Suprapubic skin (tissue), 4 donors: ENCODE data around the gene HTR3C. TPM values are rescaled to one million over a fixed set of nuclear protein-coding genes. Genes with fewer than 3 reads are reported as not detected.
"Not testable (repeated sequence)": the region's sequence is repeated elsewhere in the genome, so short reads cannot be mapped to it uniquely, and the experiment has no call there.

Experiments
- DNase-seq, 2 donors: peaks; one replicate each; pipeline ENCODE4 v3.0.0-alpha.2; 2019; ENCODE audit warnings: low spot score in 2 of 2
- H3K27ac ChIP-seq: fragments of 200-600 bp; sonication (generic); one replicate; pipeline ENCODE4 v1.5.1; 2019
- H3K27me3 ChIP-seq: fragments of 200-600 bp; sonication (generic); one replicate; pipeline ENCODE4 v1.5.1; 2019
- H3K36me3 ChIP-seq: fragments of 200-600 bp; sonication (generic); one replicate; pipeline ENCODE4 v1.5.1; 2019
- H3K4me1 ChIP-seq: fragments of 200-600 bp; sonication (generic); one replicate; pipeline ENCODE4 v1.5.1; 2019
- H3K4me3 ChIP-seq: fragments of 200-600 bp; sonication (generic); one replicate; pipeline ENCODE4 v1.5.1; 2019; ENCODE audit warnings: mild to moderate bottlenecking
- H3K9me3 ChIP-seq: fragments of 200-600 bp; sonication (generic); one replicate; pipeline ENCODE4 v1.5.1; 2019
- CTCF ChIP-seq, 2 donors: fragments of 200-600 bp in 1 of 2; fragments of 450-650 bp in 1 of 2; sonication (generic) in 1 of 2; IDR thresholded peaks; one replicate each; pipeline ENCODE4 v1.5.1; 2016 to 2019; ENCODE audit warnings: antibody characterized with exemption in 2 of 2, mild to moderate bottlenecking in 1 of 2, moderate library complexity in 1 of 2
- EP300 ChIP-seq: sonication (generic); formaldehyde crosslinking; IDR thresholded peaks from one replicate; pipeline ENCODE4 v1.6.1; 2017; ENCODE audit warnings: antibody characterized with exemption
- POLR2A ChIP-seq, 2 donors: fragments of 450-650 bp; IDR thresholded peaks; one replicate each; pipeline ENCODE4 v1.6.1; 2017; ENCODE audit warnings: antibody characterized with exemption in 2 of 2, mild to moderate bottlenecking in 2 of 2, moderate library complexity in 2 of 2
- POLR2AphosphoS5 ChIP-seq, 3 donors: sonication (generic); formaldehyde crosslinking; IDR thresholded peaks; one replicate each; pipeline ENCODE4 v1.6.1; 2017; ENCODE audit warnings: antibody characterized with exemption in 3 of 3
- WGBS: methylation state at CpG from one replicate; pipeline ENCODE4 v1.1.5; 2018; 5-methylcytosine and 5-hydroxymethylcytosine counted together
- total RNA-seq, 4 donors: library from RNA; depleted of rRNA; stranded (reverse); fragments of >200 nt; gene quantifications; one replicate each; pipeline ENCODE4 v1.1.0, GENCODE V29; 2016

Gene HTR3C
- total RNA-seq: not detected

- 73% methylated on average over 4 of the region's 4 CpGs for WGBS
- no peak for TF ChIP-seq EP300
- no peak for TF ChIP-seq POLR2A (IDR thresholded peaks at IDR 0.05)
- TF ChIP-seq POLR2AphosphoS5 (IDR thresholded peaks at IDR 0.05): no peak
- H3K27me3 ChIP-seq: no peaks in the 10 kb centered on the region
- H3K27ac ChIP-seq: no peak within 1 kb of the TSS
- no peak for DNase-seq
- H3K36me3 ChIP-seq: no peaks in the 10 kb centered on the region
- H3K9me3 ChIP-seq: no peaks in the 10 kb centered on the region
- H3K4me3 ChIP-seq: no peak within 1 kb of the TSS
- no peaks in the 10 kb centered on the region for H3K4me1 ChIP-seq
Observed at GRCh38 chr3:184052767-184053166, at the start of gene HTR3C. Gene HTR3C, plus strand, starts transcription at chr3:184053047. Its CDS starts 34 bp downstream, at chr3:184053081.

GRCh38 chr3:184003187-184003967 is 49.5 kb upstream of the HTR3C start:
- 88% methylated on average over 5 of the region's 5 CpGs for WGBS
- no peak overlapping the region for H3K27ac ChIP-seq
- no peak for TF ChIP-seq POLR2AphosphoS5 (IDR thresholded peaks at IDR 0.05)
- no peak for TF ChIP-seq CTCF (IDR thresholded peaks at IDR 0.05)
- TF ChIP-seq POLR2A (IDR thresholded peaks at IDR 0.05): no peak
- TF ChIP-seq EP300: no peak

GRCh38 chr3:184004476-184004875 is 48.4 kb upstream of the HTR3C start:
- Histone ChIP-seq H3K27ac (no peak overlapping the region), H3K4me3 (no peak overlapping the region), H3K36me3 (no peaks in the 10 kb centered on the region), H3K9me3 (no peaks in the 10 kb centered on the region), H3K27me3 (no peaks in the 10 kb centered on the region), H3K4me1 (peaks cover 35% of the 10 kb centered on the region)
- TF ChIP-seq POLR2AphosphoS5 (IDR thresholded peaks at IDR 0.05) (no peak), CTCF (IDR thresholded peaks at IDR 0.05) (no peak), POLR2A (IDR thresholded peaks at IDR 0.05) (no peak)
- no peak for DNase-seq
- WGBS: 92% methylated on average over 2 of the region's 2 CpGs

More at GRCh38 chr3:184003187-184003967, 49.5 kb upstream of the HTR3C start:
- peaks cover 30% of the 10 kb centered on the region for H3K4me1 ChIP-seq
- no peaks in the 10 kb centered on the region for H3K27me3 ChIP-seq
- no peaks in the 10 kb centered on the region for H3K36me3 ChIP-seq
- no peak overlapping the region for H3K4me3 ChIP-seq
- no peak for DNase-seq
- H3K9me3 ChIP-seq: no peaks in the 10 kb centered on the region

- Histone ChIP-seq H3K36me3 (peaks cover 2% of the 10 kb centered on the region), H3K4me3 (peak overlapping the region; percentile 23), H3K27me3 (no peaks in the 10 kb centered on the region), H3K27ac (peak overlapping the region; percentile 26), H3K9me3 (no peaks in the 10 kb centered on the region), H3K4me1 (peaks cover 35% of the 10 kb centered on the region)
- peak in 1 of 2 donors; percentile 74 for DNase-seq
- TF ChIP-seq CTCF (IDR thresholded peaks at IDR 0.05) (no peak), POLR2AphosphoS5 (IDR thresholded peaks at IDR 0.05) (no peak), POLR2A (IDR thresholded peaks at IDR 0.05) (no peak), EP300 (no peak)
- WGBS: 19% methylated on average over 11 of the region's 11 CpGs
Observed at GRCh38 chr3:184005941-184006507, 46.8 kb upstream of the HTR3C start.

GRCh38 chr3:184007143-184007813 is 45.6 kb upstream of the HTR3C start:
- DNase-seq, H3K27ac ChIP-seq, H3K27me3 ChIP-seq, H3K9me3 ChIP-seq, H3K4me3 ChIP-seq, H3K36me3 ChIP-seq: not testable (repeated sequence)
- H3K4me1 ChIP-seq: peaks cover 35% of the 10 kb centered on the region
- WGBS: 62% methylated on average over 11 of the region's 11 CpGs

- no peaks in the 10 kb centered on the region for H3K9me3 ChIP-seq
- H3K4me1 ChIP-seq: peaks cover 35% of the 10 kb centered on the region
- no peaks in the 10 kb centered on the region for H3K27me3 ChIP-seq
- peaks cover 4% of the 10 kb centered on the region for H3K36me3 ChIP-seq
- DNase-seq: no peak
- TF ChIP-seq POLR2AphosphoS5 (IDR thresholded peaks at IDR 0.05) (no peak), POLR2A (IDR thresholded peaks at IDR 0.05) (no peak), EP300 (no peak), CTCF (IDR thresholded peaks at IDR 0.05) (no peak)
- H3K4me3 ChIP-seq: no peak overlapping the region
- WGBS: 35% methylated on average over 3 of the region's 3 CpGs
- H3K27ac ChIP-seq: no peak overlapping the region
Observed at GRCh38 chr3:184008161-184008560, 44.7 kb upstream of the HTR3C start.
